ENCODE data around the gene ADCY4.

Gene ADCY4

DNA sequence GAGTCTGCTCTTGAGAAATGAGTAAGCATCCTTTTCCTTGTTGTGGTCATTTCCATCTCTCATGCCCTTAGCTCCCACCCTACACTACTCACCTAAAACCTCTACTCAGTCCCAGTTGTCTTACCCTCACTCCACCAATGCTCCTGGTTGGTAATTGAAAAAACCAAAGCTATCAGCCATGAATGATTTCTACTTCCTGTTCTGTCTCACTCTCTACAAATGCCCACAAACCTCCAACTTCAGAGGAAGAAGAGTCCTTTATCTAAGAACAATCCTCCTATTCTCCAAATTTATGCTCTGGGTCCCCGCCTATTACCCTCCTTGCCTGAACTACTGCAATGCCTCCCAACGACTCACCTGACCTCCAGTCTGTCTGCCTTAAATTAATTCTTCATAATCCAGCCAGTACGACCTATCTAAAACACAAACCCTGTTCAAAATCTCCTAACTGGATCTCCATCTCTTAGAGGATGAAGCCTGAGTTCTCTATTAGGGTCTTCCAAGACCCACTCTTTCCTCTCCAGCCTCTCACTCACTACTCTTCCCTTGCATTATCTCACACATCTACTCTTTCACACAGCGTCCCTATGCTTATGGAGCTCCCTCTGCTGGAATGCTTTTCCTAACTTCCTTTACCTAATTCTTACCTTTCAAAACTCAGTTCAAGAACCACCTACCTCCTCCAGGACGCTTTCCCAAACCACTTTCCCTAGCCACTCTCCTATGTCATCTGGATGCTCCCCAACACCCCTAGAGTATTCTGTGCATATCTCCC, 37.5 kb downstream of the ADCY4 start:
- peak; percentile 37 for DNase-seq (ENCODE audit: low spot score)

GRCh38 chr14:24296341-24297157, 38.3 kb downstream of the ADCY4 start:
- peak; percentile 92 for DNase-seq (ENCODE audit: low spot score)

DNA sequence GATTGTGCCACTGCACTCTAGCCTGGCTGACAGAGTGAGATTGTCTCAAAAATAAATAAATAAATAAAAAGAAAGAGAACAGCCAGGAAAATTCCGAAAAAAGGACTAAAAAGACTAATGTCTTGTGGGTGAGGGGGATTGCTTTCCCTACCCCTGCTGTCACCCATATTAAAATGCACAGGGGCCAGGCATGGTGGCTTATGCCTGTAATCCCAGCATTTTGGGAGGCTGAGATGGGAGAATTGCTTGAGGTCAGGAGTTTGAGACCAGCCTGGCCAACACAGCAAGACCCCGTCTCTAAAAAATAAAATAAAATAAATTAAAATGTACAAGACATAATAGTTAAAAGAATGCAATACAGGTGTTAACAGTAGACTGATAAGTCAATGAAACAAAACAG, 41.3 kb downstream of the ADCY4 start:
- no peak for DNase-seq (ENCODE audit: low spot score)

DNA sequence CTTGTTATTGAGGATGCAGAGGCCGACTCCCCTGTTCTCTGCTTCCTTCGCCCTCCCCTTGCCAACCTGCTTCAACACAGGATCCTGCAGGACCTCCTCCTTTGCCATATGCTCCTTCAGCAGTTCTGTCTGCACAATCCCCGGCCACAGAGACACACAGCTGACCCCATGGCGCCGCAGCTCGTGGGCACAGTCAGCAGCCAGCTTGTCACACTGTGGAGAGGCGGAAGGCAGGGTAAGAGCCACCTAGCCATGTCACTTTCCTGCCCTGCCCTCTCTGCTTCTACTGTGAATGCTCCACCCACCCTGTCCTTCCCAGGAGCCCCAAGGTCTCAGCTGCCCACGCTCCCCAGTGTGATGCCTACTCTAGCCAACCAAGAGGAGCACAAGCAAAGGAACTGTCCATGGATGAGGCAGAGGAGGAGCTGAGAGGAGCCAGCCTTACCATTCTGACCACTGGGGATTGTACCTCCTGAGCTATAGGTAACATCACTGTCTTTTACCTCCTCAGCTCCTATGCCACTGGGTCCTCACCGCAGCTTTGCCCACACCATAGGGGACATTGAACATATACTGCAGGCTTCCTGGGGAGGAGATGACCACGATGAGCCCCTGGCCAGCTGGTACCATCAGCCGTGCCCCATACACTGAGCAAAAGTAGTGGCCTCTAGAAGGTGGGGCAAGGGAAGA, 42.6 kb downstream of the ADCY4 start:
- no peak for DNase-seq (ENCODE audit: low spot score)

DNA sequence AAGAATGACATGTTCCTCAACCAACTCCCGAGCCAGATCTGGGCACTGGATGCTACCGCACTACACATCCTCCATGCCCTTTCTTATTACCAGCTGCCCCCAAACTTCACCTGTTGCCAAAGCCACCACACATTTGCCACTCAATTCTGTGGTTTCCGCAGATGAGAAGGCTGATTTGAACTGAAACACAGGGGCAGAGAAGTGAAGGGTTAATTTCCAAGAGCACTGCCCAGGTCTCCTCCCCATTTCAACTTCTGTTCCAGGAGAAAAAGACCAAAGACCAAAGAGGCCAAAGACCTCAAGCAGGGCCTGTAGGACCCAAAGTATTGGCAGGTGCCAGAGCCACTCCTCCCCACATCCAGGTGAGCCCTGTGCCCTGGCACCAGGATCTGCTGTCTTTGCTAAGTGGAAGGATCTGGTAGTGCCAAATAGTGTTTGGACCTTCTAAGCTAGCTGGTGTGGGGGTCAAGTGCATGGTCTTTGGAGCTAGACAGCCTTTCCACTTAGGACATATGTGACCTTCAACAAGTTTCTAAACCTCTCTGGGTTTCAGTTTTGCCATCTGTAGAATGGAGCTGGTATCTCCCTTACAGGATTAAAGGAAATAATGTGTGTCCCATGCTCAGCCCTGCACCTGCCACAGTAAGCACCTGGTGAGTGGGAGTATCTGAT, 43.3 kb downstream of the ADCY4 start:
- DNase-seq (ENCODE audit: low spot score): no peak

DNA sequence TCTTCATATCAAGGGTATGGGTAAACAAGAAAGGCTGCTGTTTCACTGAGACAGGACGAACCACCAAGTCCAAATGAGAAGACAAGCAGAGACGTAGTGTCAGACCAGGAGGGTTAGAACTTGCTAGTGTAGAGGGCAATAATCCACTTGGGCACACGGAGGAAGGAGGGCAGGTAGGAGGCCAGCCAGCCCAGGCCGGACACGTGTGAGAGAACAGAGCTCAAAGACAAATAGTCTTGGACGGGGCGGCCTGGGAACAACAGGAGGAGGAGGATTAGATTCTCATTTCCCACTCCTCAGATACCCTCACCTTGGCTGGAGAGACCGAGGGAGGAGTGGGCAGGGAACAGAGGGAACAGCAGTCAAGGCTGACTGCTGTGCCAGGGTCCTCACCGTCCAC, 44.1 kb downstream of the ADCY4 start:
- no peak for DNase-seq (ENCODE audit: low spot score)

DNA sequence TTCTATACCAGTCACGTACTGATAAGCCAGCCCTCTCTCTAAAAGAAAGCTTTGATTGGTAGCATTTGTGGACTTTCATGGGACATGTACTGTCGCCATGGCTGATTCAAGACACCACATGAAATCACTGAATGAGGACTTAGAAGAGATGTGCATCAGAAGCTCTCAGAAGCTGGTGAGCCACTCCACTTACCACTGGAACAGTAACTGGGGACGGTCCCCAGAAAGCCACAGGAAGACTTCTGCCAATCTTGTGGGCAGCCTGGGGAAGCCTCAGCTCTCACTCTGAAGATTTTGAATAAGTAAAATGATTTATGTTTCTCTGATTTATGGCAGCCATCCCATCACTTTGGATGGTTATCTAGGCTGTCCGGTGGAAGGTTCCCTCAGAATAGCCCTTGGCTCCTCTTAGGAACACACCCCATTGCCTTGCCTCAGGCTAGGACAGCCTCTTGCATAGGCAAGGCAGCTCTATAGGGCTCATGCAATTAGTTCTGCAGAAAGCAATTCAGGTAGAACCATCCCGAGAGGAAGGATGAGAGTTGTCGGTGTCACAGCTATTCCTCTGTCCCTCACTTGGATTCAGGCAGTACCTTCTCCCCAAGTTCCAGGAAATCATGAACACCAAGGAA, 45.1 kb downstream of the ADCY4 start:
- no peak for DNase-seq (ENCODE audit: low spot score)

DNA sequence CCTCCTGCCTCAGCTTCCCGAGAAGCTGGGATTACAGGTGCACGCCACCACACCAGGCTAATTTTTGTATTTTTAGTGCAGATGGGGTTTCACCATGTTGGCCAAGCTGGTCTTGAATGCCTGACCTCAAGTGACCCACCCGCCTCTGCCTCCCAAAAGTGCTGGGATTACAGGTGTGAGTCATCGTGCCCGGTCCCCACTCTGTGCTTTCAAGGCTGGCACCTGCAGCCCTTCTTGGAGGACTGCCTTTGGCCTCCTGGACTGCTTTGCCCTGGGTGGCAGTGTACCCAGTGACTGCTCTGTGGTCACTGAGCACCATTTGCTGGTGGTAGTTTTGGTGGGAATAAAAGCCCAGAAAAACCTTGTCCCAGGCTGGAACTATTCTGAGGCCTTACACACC, 47.9 kb downstream of the ADCY4 start:
- DNase-seq (ENCODE audit: low spot score): no peak

DNA sequence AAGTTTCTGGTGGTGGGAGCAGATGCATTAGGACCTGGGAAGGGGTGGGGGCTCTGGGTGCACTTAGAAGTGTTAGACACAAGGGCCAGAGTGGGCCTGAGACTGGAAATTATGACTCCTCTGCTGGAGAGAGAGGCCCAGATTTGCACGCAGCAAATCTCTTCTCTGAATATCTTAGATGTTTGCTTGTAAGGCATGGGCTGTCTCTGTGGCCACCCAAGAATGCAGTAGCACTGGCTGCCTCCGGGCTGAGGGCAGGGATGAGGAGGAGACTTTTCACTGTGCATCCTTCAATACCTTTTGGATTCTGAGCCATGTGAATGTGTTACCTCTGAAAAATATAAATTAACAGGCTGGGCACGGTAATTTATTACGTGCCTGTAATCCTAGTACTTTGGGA, 49.5 kb downstream of the ADCY4 start:
- no peak for DNase-seq (ENCODE audit: low spot score)

GRCh38 chr14:24284501-24285035, 50.3 kb downstream of the ADCY4 start:
- no peak for DNase-seq (ENCODE audit: low spot score)

DNA sequence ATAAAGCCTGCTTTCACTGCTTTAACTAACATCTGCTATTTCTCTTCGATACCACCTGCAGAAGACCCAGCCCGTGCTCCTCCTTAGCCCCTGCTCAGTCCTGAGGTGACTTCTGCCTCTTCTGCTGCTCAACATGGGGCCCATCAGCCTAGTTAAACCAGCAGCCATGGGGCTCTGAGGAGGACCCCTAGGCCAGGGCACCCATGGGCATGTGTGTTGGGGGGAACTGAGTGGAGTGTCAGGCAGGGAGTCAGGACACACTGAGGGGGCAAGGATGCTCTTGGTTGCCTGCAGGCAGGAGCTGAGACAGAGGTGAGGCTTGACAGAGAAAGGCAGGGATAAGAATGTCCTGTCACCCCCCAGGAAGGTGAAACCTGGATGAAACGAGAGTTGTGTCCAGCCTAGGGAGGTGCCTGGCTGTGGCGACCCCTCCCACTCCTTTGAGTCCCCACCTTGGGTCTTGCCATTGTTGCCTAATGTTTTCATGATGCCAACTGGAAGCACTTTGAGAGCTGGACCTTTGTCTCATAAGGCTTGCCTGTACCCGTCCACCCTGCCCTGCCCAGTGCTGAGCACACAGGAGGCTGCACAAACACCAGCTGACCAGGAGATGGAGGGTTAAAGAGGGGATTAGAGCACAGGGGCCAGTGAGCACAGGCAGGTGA, 50.9 kb downstream of the ADCY4 start:
- DNase-seq (ENCODE audit: low spot score): no peak

DNA sequence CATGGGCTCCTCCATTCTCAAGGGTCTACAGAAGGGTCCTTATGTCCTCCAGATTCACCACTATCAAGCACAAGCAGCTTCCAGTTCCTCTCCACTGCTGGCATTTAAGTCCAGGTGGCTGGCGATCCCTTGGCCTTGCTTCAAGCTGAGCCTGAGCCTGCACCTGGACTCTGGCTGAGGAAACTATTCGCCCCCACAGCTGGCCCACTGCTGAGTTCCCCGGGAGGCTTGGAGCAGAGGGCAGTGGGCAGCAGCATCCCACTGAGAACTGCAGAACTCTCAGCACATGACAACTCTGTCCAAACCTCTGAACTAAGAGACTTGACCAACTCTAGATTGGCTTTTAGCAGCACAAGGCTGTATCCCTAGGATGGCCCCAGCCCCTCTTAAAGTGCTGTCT, 52.1 kb downstream of the ADCY4 start:
- no peak for DNase-seq (ENCODE audit: low spot score)

DNA sequence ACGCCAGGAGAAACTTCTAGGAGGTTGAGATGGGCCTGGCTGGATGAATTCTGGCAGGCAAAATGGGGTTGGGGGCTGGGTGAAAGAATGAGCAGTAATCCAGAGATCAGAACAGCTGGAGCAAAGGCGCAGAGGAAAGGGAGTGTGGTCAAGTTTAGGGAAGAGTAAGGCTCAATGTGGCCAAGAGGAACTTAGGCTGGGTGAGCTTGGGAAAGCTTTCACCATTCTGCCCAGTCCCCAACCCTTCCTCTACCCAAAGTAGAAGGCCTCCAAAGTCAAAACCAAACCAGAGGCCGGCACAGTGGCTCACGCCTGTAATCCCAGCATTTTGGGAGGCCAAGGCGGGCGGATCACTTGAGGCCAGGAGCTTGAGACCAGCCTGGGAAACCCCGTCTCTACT, 53.2 kb downstream of the ADCY4 start:
- DNase-seq (ENCODE audit: low spot score): no peak

- DNase-seq (ENCODE audit: low spot score): no peak
Observed at GRCh38 chr14:24280797-24281460, 53.9 kb downstream of the ADCY4 start.

- DNase-seq (ENCODE audit: low spot score): no peak
Observed at GRCh38 chr14:24279301-24280186, 55.3 kb downstream of the ADCY4 start.

DNA sequence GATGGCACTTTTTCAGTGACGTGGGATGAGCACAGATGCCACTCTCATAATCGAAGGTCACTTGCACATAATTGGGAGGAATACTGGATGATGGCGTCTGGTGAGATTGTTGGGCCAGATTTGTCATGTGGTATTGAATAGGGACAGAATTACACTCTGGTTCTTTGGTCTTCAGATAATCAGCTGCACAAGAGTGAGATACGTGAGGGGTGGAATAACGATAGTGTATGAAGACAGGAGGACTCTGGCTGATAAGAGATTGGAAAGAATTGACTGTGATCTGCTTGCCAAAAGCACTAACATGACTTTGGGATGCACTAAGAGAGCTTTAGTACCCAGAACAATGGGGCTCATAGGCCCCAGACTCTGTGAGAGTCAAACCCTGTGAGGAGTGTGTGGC, 56.4 kb downstream of the ADCY4 start:
- DNase-seq (ENCODE audit: low spot score): no peak

- DNase-seq (ENCODE audit: low spot score): no peak
Observed at GRCh38 chr14:24277606-24278321, 57.1 kb downstream of the ADCY4 start.

GRCh38 chr14:24277071-24277470, 57.8 kb downstream of the ADCY4 start:
- no peak for DNase-seq (ENCODE audit: low spot score)

DNA sequence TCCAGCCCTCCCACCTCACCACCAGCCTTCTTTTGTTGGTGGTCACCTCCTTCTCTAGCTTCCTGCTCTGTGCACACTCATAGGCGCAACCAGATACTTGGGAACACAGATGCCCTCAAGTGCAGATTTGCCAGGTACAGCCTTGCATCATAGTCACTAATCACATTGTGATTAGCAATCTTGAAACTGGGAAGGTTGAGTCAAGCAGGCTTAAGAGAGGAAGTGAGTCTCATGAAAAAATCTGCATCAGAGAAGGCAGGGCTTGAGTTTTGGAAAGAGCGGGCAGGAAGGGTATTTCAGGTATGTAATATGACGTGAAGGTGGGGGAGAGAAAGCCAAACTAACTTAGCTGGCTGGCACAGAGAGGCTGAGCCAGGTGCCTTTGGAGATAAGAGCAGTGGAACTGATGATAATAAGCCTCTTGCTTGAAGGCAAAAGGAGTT, 60.7 kb downstream of the ADCY4 start:
- DNase-seq (ENCODE audit: low spot score): peak; percentile 25
